Stimulated activated CD8-positive, alpha-beta memory T cell treated with anti-CD3 and anti-CD28 coated beads, Interleukin-2, amount 100 ng/mL, for 48 hours (primary cell): ENCODE measurements around the gene CSH2.
"Not testable (repeated sequence)": the region's sequence is repeated elsewhere in the genome, so short reads cannot be mapped to it uniquely, and the experiment has no call there.

Experiments used
- DNase-seq, 2 donors: peaks; one replicate each; pipeline ENCODE4 v3.0.0-alpha.2; 2020; ENCODE audit warnings: low read depth in 2 of 2

The CSH2 gene

GRCh38 chr17:63855185-63855584 lies 18.3 kb downstream of the CSH2 start:
- no peak for DNase-seq

GRCh38 chr17:63854709-63855108 lies 18.8 kb downstream of the CSH2 start:
- DNase-seq: no peak

GRCh38 chr17:63853260-63853659 lies 20.2 kb downstream of the CSH2 start:
- no peak for DNase-seq

GRCh38 chr17:63850401-63850800 lies 23.1 kb downstream of the CSH2 start:
- DNase-seq: no peak

- peak; percentile 96 to 97 for DNase-seq
These were observed 24.4 kb downstream of the CSH2 start for GRCh38 chr17:63848834-63849689.

- no peak for DNase-seq
These were observed 25.8 kb downstream of the CSH2 start for GRCh38 chr17:63847525-63848249.

- no peak for DNase-seq
These were observed 28.0 kb downstream of the CSH2 start for GRCh38 chr17:63845509-63845908.

- no peak for DNase-seq
These were observed 29.4 kb downstream of the CSH2 start for GRCh38 chr17:63843910-63844677.

GRCh38 chr17:63843387-63843888 lies 30.0 kb downstream of the CSH2 start:
- DNase-seq: not testable (repeated sequence)

- peak; percentile 99 for DNase-seq
These were observed 30.7 kb downstream of the CSH2 start, which contains the start of gene SMARCD2 for GRCh38 chr17:63842540-63843386. Gene SMARCD2, minus strand, starts transcription at chr17:63842685. Its CDS starts 11 bp downstream, at chr17:63842674.

- DNase-seq: no peak
These were observed 31.3 kb downstream of the CSH2 start for GRCh38 chr17:63842173-63842539.

- no peak for DNase-seq
These were observed 31.9 kb downstream of the CSH2 start for GRCh38 chr17:63841350-63842172.

GRCh38 chr17:63840591-63841349 lies 32.7 kb downstream of the CSH2 start:
- DNase-seq: no peak

GRCh38 chr17:63838631-63839171 lies 34.8 kb downstream of the CSH2 start:
- no peak for DNase-seq

GRCh38 chr17:63837962-63838600 lies 35.4 kb downstream of the CSH2 start:
- no peak for DNase-seq

GRCh38 chr17:63837480-63837879 lies 36.0 kb downstream of the CSH2 start:
- DNase-seq: no peak

GRCh38 chr17:63836811-63837210 lies 36.7 kb downstream of the CSH2 start:
- no peak for DNase-seq

GRCh38 chr17:63835167-63835720 lies 38.2 kb downstream of the CSH2 start:
- no peak for DNase-seq
